ENCODE data around the gene ZNF429.
A peak's percentile ranks its signal among the peaks of the same experiment; 100 is the strongest.

Gene ZNF429

GRCh38 chr19:21603431-21604231 lies 98.2 kb downstream of the ZNF429 start:
- Histone ChIP-seq H3K9me3 (ENCODE audit: low read depth, low read length) (no peaks in the 10 kb centered on the region; the same call in 1 of the 2 replicates), H3K36me3 (ENCODE audit: insufficient read depth, low read length) (no peaks in the 10 kb centered on the region), H3K4me3 (no peak overlapping the region), H3K27ac (no peak overlapping the region), H3K9ac (ENCODE audit: insufficient read length) (no peak overlapping the region)
- DNase-seq (ENCODE audit: low read depth, low spot score), result no peak
- no peak for TF ChIP-seq POLR2AphosphoS5 (IDR thresholded peaks at IDR 0.05; ENCODE audit: borderline replicate concordance, low read depth, low read length)
- TF ChIP-seq EZH2 (IDR thresholded peaks at IDR 0.05), result no peak
- TF ChIP-seq FOXP2 (optimal IDR thresholded peaks at IDR 0.05; ENCODE audit: control extremely low read depth, extremely low read length, insufficient read depth), result no peak

DNA sequence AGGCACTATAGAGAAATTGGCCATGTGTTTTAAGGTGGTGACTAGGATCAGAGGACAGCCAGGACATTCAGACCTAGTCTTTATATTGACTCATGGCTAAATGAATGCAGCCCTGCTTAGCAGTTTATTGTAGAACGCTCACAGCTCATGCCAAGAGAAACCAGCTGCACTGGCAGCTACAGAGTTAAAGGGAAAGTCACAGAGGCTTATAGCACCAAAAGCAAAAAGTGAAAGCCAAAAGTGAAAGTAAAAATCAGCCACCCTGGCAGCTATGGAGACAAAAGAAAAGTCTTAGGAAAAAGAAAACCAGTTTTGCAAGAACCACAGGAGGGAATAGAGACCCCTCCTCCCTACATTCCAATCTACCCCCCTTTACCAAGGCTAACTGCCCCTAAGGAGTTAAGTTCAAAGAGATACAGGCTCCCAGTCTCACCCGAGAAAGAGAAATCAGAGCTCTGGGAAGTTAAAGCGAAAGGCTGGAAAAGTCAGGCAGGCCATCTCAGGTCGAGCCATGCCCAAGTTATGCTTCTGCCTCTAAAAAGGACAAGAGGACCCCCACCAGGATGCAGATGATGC lies 99.0 kb downstream of the ZNF429 start:
- no peak for TF ChIP-seq FOXP2 (optimal IDR thresholded peaks at IDR 0.05; ENCODE audit: control extremely low read depth, extremely low read length, insufficient read depth)
- no peak for TF ChIP-seq EZH2 (IDR thresholded peaks at IDR 0.05)
- TF ChIP-seq POLR2AphosphoS5 (IDR thresholded peaks at IDR 0.05; ENCODE audit: borderline replicate concordance, low read depth, low read length), result no peak
- Histone ChIP-seq H3K9ac (ENCODE audit: insufficient read length) (no peak overlapping the region), H3K36me3 (ENCODE audit: insufficient read depth, low read length) (no peaks in the 10 kb centered on the region), H3K27ac (no peak overlapping the region), H3K4me3 (peak overlapping the region; percentile 36; the same call in 1 of the 2 replicates), H3K9me3 (ENCODE audit: low read depth, low read length) (no peaks in the 10 kb centered on the region; the same call in 1 of the 2 replicates)
- DNase-seq (ENCODE audit: low read depth, low spot score), result no peak

Measured in SK-N-MC (cell line).